GM18861 (cell line): ENCODE measurements around the gene ZSCAN9.
A peak's percentile ranks its signal among the peaks of the same experiment; 100 is the strongest.

Source experiments
- ATAC-seq: cut with Tn5 transposase; IDR thresholded peaks from one replicate; pipeline ENCODE4 v1.9.1; 2021; ENCODE audit not compliant: unreplicated experiment

The ZSCAN9 gene

GRCh38 chr6:28220257-28221133 is 4.6 kb upstream of the ZSCAN9 start:
- ATAC-seq, result no peak

GRCh38 chr6:28224131-28225055 is 682 bp upstream of the ZSCAN9 start:
- no peak for ATAC-seq

- no peak for ATAC-seq
These were observed 1.4 kb downstream of the ZSCAN9 start for GRCh38 chr6:28226460-28226859.

GRCh38 chr6:28232785-28233184 is 7.7 kb downstream of the ZSCAN9 start:
- no peak for ATAC-seq

- no peak for ATAC-seq
These were observed 10.9 kb downstream of the ZSCAN9 start for GRCh38 chr6:28235912-28236452.

- ATAC-seq, result peak; percentile 79
These were observed 14.6 kb downstream of the ZSCAN9 start for GRCh38 chr6:28239636-28240035.

- ATAC-seq, result no peak
These were observed 15.4 kb downstream of the ZSCAN9 start for GRCh38 chr6:28240471-28240870.

- no peak for ATAC-seq
These were observed 18.9 kb downstream of the ZSCAN9 start for GRCh38 chr6:28243946-28244345.

- no peak for ATAC-seq
These were observed 20.3 kb downstream of the ZSCAN9 start for GRCh38 chr6:28245206-28245941.

- no peak for ATAC-seq
These were observed 23.8 kb downstream of the ZSCAN9 start for GRCh38 chr6:28248916-28249315.

GRCh38 chr6:28250747-28251146 is 25.7 kb downstream of the ZSCAN9 start:
- no peak for ATAC-seq

- ATAC-seq, result no peak
These were observed 26.6 kb downstream of the ZSCAN9 start for GRCh38 chr6:28251661-28252008.

- ATAC-seq, result no peak
These were observed 27.2 kb downstream of the ZSCAN9 start, which contains the start of gene ZKSCAN4 for GRCh38 chr6:28252009-28252975. Gene ZKSCAN4 (minus strand): TSS chr6:28252269. CDS start chr6:28251980, 289 bp downstream.

- ATAC-seq, result no peak
These were observed 29.0 kb downstream of the ZSCAN9 start for GRCh38 chr6:28254121-28254519.

GRCh38 chr6:28257042-28257441 is 32.0 kb downstream of the ZSCAN9 start:
- ATAC-seq, result no peak

- no peak for ATAC-seq
These were observed 34.1 kb downstream of the ZSCAN9 start, which contains the start of gene NKAPL for GRCh38 chr6:28258877-28259777. Gene NKAPL (plus strand): TSS chr6:28259297. CDS start chr6:28259372, 75 bp downstream.

GRCh38 chr6:28263922-28264321 is 38.8 kb downstream of the ZSCAN9 start:
- no peak for ATAC-seq

GRCh38 chr6:28264834-28265401 is 39.8 kb downstream of the ZSCAN9 start:
- no peak for ATAC-seq
